ENCODE results near the gene NOS1AP.

The NOS1AP gene

GRCh38 chr1:162250004-162250730 lies 180.7 kb downstream of the NOS1AP start:
- TF ChIP-seq ZFP30 (CRISPR knock-in tag; IDR thresholded peaks at IDR 0.05) (no peak), OSR1 (CRISPR knock-in tag; IDR thresholded peaks at IDR 0.05) (no peak)
- no peak for ATAC-seq

GRCh38 chr1:162251102-162251501 lies 181.6 kb downstream of the NOS1AP start:
- TF ChIP-seq PPARA (CRISPR knock-in tag; IDR thresholded peaks at IDR 0.05; ENCODE audit: borderline replicate concordance) (no peak), PATZ1 (CRISPR knock-in tag; IDR thresholded peaks at IDR 0.05; ENCODE audit: borderline replicate concordance) (no peak)
- ATAC-seq, result no peak

GRCh38 chr1:162252214-162252613 lies 182.7 kb downstream of the NOS1AP start:
- no peak for ATAC-seq

GRCh38 chr1:162253790-162254189 lies 184.3 kb downstream of the NOS1AP start:
- no peak for ATAC-seq
- no peak for TF ChIP-seq ZC3H10 (CRISPR knock-in tag; IDR thresholded peaks at IDR 0.05)

More at GRCh38 chr1:162252214-162252613, 182.7 kb downstream of the NOS1AP start:
- no peak for TF ChIP-seq ZC3H10 (CRISPR knock-in tag; IDR thresholded peaks at IDR 0.05)
- no peak for TF ChIP-seq TOX (CRISPR knock-in tag; IDR thresholded peaks at IDR 0.05; ENCODE audit: borderline replicate concordance)
- TF ChIP-seq ZFP3 (CRISPR knock-in tag; IDR thresholded peaks at IDR 0.05), result no peak
- no peak for TF ChIP-seq TSHZ2 (CRISPR knock-in tag; IDR thresholded peaks at IDR 0.05)
- no peak for TF ChIP-seq POU6F1 (CRISPR knock-in tag; IDR thresholded peaks at IDR 0.05; ENCODE audit: borderline replicate concordance, low read depth)
- TF ChIP-seq SNAI2 (CRISPR knock-in tag; IDR thresholded peaks at IDR 0.05), result no peak
- no peak for TF ChIP-seq ZNF70 (CRISPR knock-in tag; IDR thresholded peaks at IDR 0.05)
- no peak for TF ChIP-seq ZNF565 (CRISPR knock-in tag; conservative IDR thresholded peaks at IDR 0.05; ENCODE audit: low read depth)
- TF ChIP-seq CREB5 (CRISPR knock-in tag; IDR thresholded peaks at IDR 0.05; ENCODE audit: low read depth), result no peak

- no peak for ATAC-seq
- TF ChIP-seq PPARA (CRISPR knock-in tag; IDR thresholded peaks at IDR 0.05; ENCODE audit: borderline replicate concordance) (no peak), ZNF70 (CRISPR knock-in tag; IDR thresholded peaks at IDR 0.05) (no peak), BACH2 (CRISPR knock-in tag; IDR thresholded peaks at IDR 0.05; ENCODE audit: borderline replicate concordance) (no peak), ZNF565 (CRISPR knock-in tag; conservative IDR thresholded peaks at IDR 0.05; ENCODE audit: low read depth) (no peak), ZFP30 (CRISPR knock-in tag; IDR thresholded peaks at IDR 0.05) (no peak), SNAI2 (CRISPR knock-in tag; IDR thresholded peaks at IDR 0.05) (no peak), TSHZ2 (CRISPR knock-in tag; IDR thresholded peaks at IDR 0.05) (no peak), CSDC2 (CRISPR knock-in tag; IDR thresholded peaks at IDR 0.05) (no peak), ESRRG (CRISPR knock-in tag; IDR thresholded peaks at IDR 0.05) (no peak), PATZ1 (CRISPR knock-in tag; IDR thresholded peaks at IDR 0.05; ENCODE audit: borderline replicate concordance) (no peak), RARB (CRISPR knock-in tag; IDR thresholded peaks at IDR 0.05) (no peak), ZC3H10 (CRISPR knock-in tag; IDR thresholded peaks at IDR 0.05) (no peak), ZNF8 (CRISPR knock-in tag; IDR thresholded peaks at IDR 0.05) (no peak), POU6F1 (CRISPR knock-in tag; IDR thresholded peaks at IDR 0.05; ENCODE audit: borderline replicate concordance, low read depth) (no peak)
These were observed 186.8 kb downstream of the NOS1AP start for GRCh38 chr1:162256287-162256686.

Measured in SK-N-SH treated with all-trans-retinoic acid at 6 μM for 48 hours (cell line).